Measurements from ENCODE around the gene SYTL1. TPM values are rescaled to one million over a fixed set of nuclear protein-coding genes. Genes with fewer than 3 reads are reported as not detected.

The SYTL1 gene
- total and polyA plus RNA-seq, 9 of the 15 experiments (the other 6 are each of a cell fraction or from before 2014, with no cell fraction given): 0.04 to 9.3 (median 1.7) TPM

DNA sequence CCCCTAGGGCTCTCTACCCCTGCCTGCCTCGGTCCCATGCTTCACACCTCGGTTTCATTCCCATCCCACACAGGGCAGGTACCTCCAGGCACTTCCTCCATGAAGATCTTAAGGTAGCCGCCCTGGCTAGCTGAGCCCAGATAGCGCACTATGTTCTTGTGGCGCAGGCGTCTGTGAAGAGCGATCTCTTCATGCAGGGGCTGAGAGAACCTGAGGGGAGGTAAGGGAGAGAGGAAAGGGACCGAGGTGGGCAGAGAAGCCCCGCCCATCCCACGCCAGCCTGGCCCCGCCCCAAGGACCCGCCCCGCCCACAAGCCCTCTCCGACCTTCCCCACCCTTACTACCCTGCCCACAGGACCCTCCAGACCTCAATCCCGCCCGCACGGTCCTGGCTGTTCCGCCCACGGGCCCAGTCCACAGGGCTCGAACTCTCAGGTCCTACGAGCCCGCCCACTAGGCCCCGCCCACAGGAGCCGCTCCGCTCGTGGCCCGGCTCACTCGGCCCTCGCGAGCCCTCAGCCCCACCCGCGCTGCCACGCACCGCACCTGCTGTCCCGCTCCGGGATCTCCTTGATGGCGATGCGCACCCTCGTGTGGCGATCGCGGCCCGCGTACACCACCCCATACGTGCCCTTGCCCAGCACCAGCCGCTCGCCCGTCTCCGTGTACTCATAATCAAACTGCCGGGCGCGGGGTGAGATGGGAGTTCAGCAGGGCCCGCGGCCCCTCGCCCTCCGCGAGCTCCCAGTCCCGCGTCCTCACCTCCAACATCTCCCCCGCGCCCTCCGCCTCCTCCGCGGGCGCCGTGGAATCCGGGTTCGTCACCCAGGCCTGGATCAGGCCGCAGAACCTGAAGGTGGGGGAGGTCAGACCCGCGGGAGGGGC, 18.6 kb downstream of the SYTL1 start (continued):
- TF ChIP-seq, protein P1, sequence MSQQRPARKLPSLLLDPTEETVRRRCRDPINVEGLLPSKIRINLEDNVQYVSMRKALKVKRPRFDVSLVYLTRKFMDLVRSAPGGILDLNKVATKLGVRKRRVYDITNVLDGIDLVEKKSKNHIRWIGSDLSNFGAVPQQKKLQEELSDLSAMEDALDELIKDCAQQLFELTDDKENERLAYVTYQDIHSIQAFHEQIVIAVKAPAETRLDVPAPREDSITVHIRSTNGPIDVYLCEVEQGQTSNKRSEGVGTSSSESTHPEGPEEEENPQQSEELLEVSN (IDR thresholded peaks at IDR 0.05; ENCODE audit: borderline replicate concordance in 1 of 2, extremely low read depth in 1 of 2, insufficient read depth in 1 of 2, insufficient read length in 1 of 2, low read depth in 1 of 2, low read length in 1 of 2, poor library complexity in 1 of 2, severe bottlenecking in 1 of 2): peak in 1 of 2 experiments; percentile 24
- TF ChIP-seq SP1 (CRISPR knock-in tag; IDR thresholded peaks at IDR 0.05) (peak; percentile 43; the same call in 1 of the 2 replicates), U2AF1 (optimal IDR thresholded peaks at IDR 0.05; ENCODE audit: low read depth, low read length) (no peak), CHD2 (IDR thresholded peaks at IDR 0.05; ENCODE audit: low read depth, low read length) (peak; percentile 41), ZNF79 (CRISPR knock-in tag; IDR thresholded peaks at IDR 0.05; ENCODE audit: low read depth) (no peak), SMARCA4 (IDR thresholded peaks at IDR 0.05) (no peak)
- TF ChIP-seq, protein P2, sequence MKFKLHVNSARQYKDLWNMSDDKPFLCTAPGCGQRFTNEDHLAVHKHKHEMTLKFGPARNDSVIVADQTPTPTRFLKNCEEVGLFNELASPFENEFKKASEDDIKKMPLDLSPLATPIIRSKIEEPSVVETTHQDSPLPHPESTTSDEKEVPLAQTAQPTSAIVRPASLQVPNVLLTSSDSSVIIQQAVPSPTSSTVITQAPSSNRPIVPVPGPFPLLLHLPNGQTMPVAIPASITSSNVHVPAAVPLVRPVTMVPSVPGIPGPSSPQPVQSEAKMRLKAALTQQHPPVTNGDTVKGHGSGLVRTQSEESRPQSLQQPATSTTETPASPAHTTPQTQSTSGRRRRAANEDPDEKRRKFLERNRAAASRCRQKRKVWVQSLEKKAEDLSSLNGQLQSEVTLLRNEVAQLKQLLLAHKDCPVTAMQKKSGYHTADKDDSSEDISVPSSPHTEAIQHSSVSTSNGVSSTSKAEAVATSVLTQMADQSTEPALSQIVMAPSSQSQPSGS (CRISPR knock-in tag; IDR thresholded peaks at IDR 0.05): no peak
- TF ChIP-seq, protein P3, sequence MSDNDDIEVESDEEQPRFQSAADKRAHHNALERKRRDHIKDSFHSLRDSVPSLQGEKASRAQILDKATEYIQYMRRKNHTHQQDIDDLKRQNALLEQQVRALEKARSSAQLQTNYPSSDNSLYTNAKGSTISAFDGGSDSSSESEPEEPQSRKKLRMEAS (CRISPR knock-in tag; IDR thresholded peaks at IDR 0.05): peak; percentile 56

All from K562 (cell line).